Heart left ventricle (tissue), 16 donors: ENCODE measurements around the gene CERS3. TPM values are rescaled to one million over a fixed set of nuclear protein-coding genes. Genes with fewer than 3 reads are reported as not detected.

Experiments
- ATAC-seq, 4 donors: fragments of 200-7000 bp; cut with Tn5 transposase; one replicate each; pipeline ENCODE4 v1.9.1; 2020 to 2022; ENCODE audit warnings: moderate library complexity in 4 of 4, mild to moderate bottlenecking in 3 of 4, moderate number of reproducible peaks in 1 of 4
- DNase-seq, 5 donors: peaks; one replicate each; pipeline ENCODE4 v3.0.0-alpha.2; 2020
- H3K27ac ChIP-seq, 12 donors: fragments of 200-600 bp; sonication (generic) in 4 of 12; one replicate each; pipeline versions ENCODE4 v1.5.0 to v1.8.0; 2016 to 2022; ENCODE audit warnings: mild to moderate bottlenecking in 2 of 12
- H3K27me3 ChIP-seq, 9 donors: fragments of 200-600 bp; sonication (generic) in 2 of 9; one replicate each; pipeline versions ENCODE4 v1.5.1 to v1.8.0; 2016 to 2022; ENCODE audit warnings: mild to moderate bottlenecking in 3 of 9
- H3K36me3 ChIP-seq, 9 donors: fragments of 200-600 bp; sonication (generic) in 2 of 9; one replicate each; pipeline versions ENCODE4 v1.5.0 to v1.8.0; 2018 to 2022; ENCODE audit warnings: mild to moderate bottlenecking in 2 of 9
- H3K4me1 ChIP-seq, 12 donors: fragments of 200-600 bp; sonication (generic) in 4 of 12; one replicate each; pipeline versions ENCODE4 v1.5.0 to v1.8.0; 2016 to 2022; ENCODE audit warnings: mild to moderate bottlenecking in 3 of 12
- H3K4me3 ChIP-seq, 12 donors: fragments of 200-600 bp; sonication (generic) in 4 of 12; one replicate each; pipeline versions ENCODE4 v1.5.0 to v1.8.0; 2017 to 2022; ENCODE audit warnings: mild to moderate bottlenecking in 9 of 12, moderate library complexity in 4 of 12
- H3K9me3 ChIP-seq, 12 donors: fragments of 200-600 bp; sonication (generic) in 4 of 12; one replicate each; pipeline versions ENCODE4 v1.5.0 to v1.8.0; 2016 to 2022; ENCODE audit warnings: mild to moderate bottlenecking in 1 of 12
- CTCF ChIP-seq, 12 donors: fragments of 200-600 bp; sonication (generic) in 4 of 12; IDR thresholded peaks; one replicate each; pipeline versions ENCODE4 v1.5.0 to v1.8.0; 2018 to 2022; ENCODE audit warnings: antibody characterized with exemption in 12 of 12, mild to moderate bottlenecking in 5 of 12
- POLR2A ChIP-seq, 2 donors: fragments of 450-650 bp; IDR thresholded peaks; one replicate each; pipeline ENCODE4 v1.6.1; 2017; ENCODE audit warnings: antibody characterized with exemption in 2 of 2, mild to moderate bottlenecking in 2 of 2, moderate library complexity in 2 of 2
- WGBS, 4 donors: extraction: QIAGEN DNeasy Blood & Tissue Kit in 2 of 4; methylation state at CpG; one replicate each; pipeline versions ENCODE4 v1.1.5 to v1.1.7; 2013 to 2018; 5-methylcytosine and 5-hydroxymethylcytosine counted together
- intact Hi-C, 10 donors: fragments of 100-400 bp; cut with DNase I; formaldehyde crosslinking; loops; one replicate each; pipeline versions ENCODE4 v1.11.1 to v1.14.2; 2022
- polyA plus RNA-seq, 2 donors: library from polyadenylated mRNA; stranded (reverse); fragments of 200-250 nt; gene quantifications; one replicate each; pipeline ENCODE4 v1.2.3, GENCODE V29; 2013
- total RNA-seq, 9 donors: library from RNA; depleted of rRNA in 2 of 9; stranded (reverse); fragments of >200 nt in 2 of 9; fragmentation: NEBNext Ultra II Directional in 3 of 9; extraction: Animal tissue kit (Norgen Biotek cat#: 25700) in 3 of 9; gene quantifications; one replicate each; pipeline versions ENCODE4 v1.1.0 to v1.2.4, GENCODE V29; 2016 to 2023
- donor health status: ischemic (EF 13 %, LVEDD 7.1; RV severe dilation, severe dysfunction).
- donor health status: healthy with polysubstance abuse.
- donor health status: DM: no; HTN: yes; CAD: no.
- donor health status: DM: no; HTN: no; CAD: no.
- donor health status: ischemic (EF 25% LVEDD 6.9; RV normal size, moderate dysfunction).
- donor health status: ischemic (EF 25% LVEDD 5.7; RV mildly dilated, moderate dysfunction).
- donor health status: healthy.
- donor health status: DM: yes; HTN: yes; CAD: no.
- donor health status: ischemic (EF 35%, LVEDD 5.7; RV mildly dilated, moderate dysfunction).
- donor health status: nonischemic (EF 11% LVEDD 7.7; RV severe dilation, severe dysfunction).
- donor health status: DM: yes; HTN: yes; CAD: no.
- donor health status: PGD.
- donor health status: ischemic (EF 29% LVEDD 5.4; RV normal size, mild dysfunction).
- donor health status: nonischemic (EF 23%, LVEDD 6.1; RV moderate dilation, normal function).

The CERS3 gene
- total and polyA plus RNA-seq, 11 donors = not detected

GRCh38 chr15:100542290-100542689 is 13.5 kb upstream of the CERS3 start:
- TF ChIP-seq POLR2A (IDR thresholded peaks at IDR 0.05) (no peak), CTCF (IDR thresholded peaks at IDR 0.05) (no peak)
- peaks cover 0 to 4% (median 0%) of the 10 kb centered on the region in 12 donors for H3K9me3 ChIP-seq
- intact Hi-C loops = no loop called here
- H3K4me1 ChIP-seq = no peaks in the 10 kb centered on the region
- no peak overlapping the region for H3K27ac ChIP-seq
- no peak for DNase-seq
- H3K27me3 ChIP-seq = peaks cover 0 to 41% (median 9%) of the 10 kb centered on the region in 9 donors
- H3K36me3 ChIP-seq = no peaks in the 10 kb centered on the region
- no peak overlapping the region for H3K4me3 ChIP-seq
- WGBS, 4 donors = 88 to 95% (median 93%) methylated on average over 6 of the region's 6 CpGs
- no peak for ATAC-seq

- no peaks in the 10 kb centered on the region for H3K36me3 ChIP-seq
- intact Hi-C loops = no loop called here
- peaks cover 0 to 12% (median 0%) of the 10 kb centered on the region in 9 donors for H3K27me3 ChIP-seq
- DNase-seq = no peak
- peak overlapping the region in 1 of 12 donors; percentile 23 for H3K27ac ChIP-seq
- H3K9me3 ChIP-seq = peaks cover 0 to 4% (median 0%) of the 10 kb centered on the region in 12 donors
- peaks cover 0 to 4% (median 0%) of the 10 kb centered on the region in 12 donors for H3K4me1 ChIP-seq
- WGBS, 4 donors = 32 to 57% (median 49%) methylated on average over 2 of the region's 2 CpGs
- no peak for ATAC-seq
- TF ChIP-seq CTCF (IDR thresholded peaks at IDR 0.05) = no peak
- TF ChIP-seq POLR2A (IDR thresholded peaks at IDR 0.05) = no peak
- H3K4me3 ChIP-seq = no peak overlapping the region
Measured at GRCh38 chr15:100537331-100537730, 8.6 kb upstream of the CERS3 start.

GRCh38 chr15:100536733-100537132 is 8.0 kb upstream of the CERS3 start:
- DNase-seq (no peak), ATAC-seq (no peak)
- TF ChIP-seq CTCF (IDR thresholded peaks at IDR 0.05) = no peak
- TF ChIP-seq POLR2A (IDR thresholded peaks at IDR 0.05) = no peak
- peaks cover 0 to 4% (median 0%) of the 10 kb centered on the region in 12 donors for H3K9me3 ChIP-seq
- no peaks in the 10 kb centered on the region for H3K36me3 ChIP-seq
- H3K27me3 ChIP-seq = peaks cover 0 to 15% (median 0%) of the 10 kb centered on the region in 9 donors
- H3K27ac ChIP-seq = peak overlapping the region in 1 of 12 donors; percentile 23
- H3K4me3 ChIP-seq = no peak overlapping the region
- H3K4me1 ChIP-seq = peaks cover 0 to 4% (median 0%) of the 10 kb centered on the region in 12 donors
- intact Hi-C loops = no loop called here

- Histone ChIP-seq H3K27me3 (peaks cover 0 to 14% (median 0%) of the 10 kb centered on the region in 9 donors), H3K4me1 (peaks cover 0 to 4% (median 0%) of the 10 kb centered on the region in 12 donors), H3K4me3 (no peak overlapping the region), H3K9me3 (peaks cover 0 to 4% (median 0%) of the 10 kb centered on the region in 12 donors), H3K27ac (no peak overlapping the region), H3K36me3 (no peaks in the 10 kb centered on the region)
- no peak for TF ChIP-seq POLR2A (IDR thresholded peaks at IDR 0.05)
- TF ChIP-seq CTCF (IDR thresholded peaks at IDR 0.05) = no peak
- intact Hi-C loops = no loop called here
- WGBS, 4 donors = 43 to 67% (median 55%) methylated on average over 1 of the region's 1 CpG
- ATAC-seq = no peak
- DNase-seq = no peak
Measured at GRCh38 chr15:100533886-100534285, 5.1 kb upstream of the CERS3 start.
